Upper lobe of left lung (tissue), 6 donors: ENCODE results near the gene OR10H2. TPM values are rescaled to one million over a fixed set of nuclear protein-coding genes. Genes with fewer than 3 reads are reported as not detected.

Experiments
- ATAC-seq, 2 donors: fragments of 200-7000 bp; cut with Tn5 transposase; one replicate each; pipeline ENCODE4 v1.9.1; 2022; ENCODE audit warnings: mild to moderate bottlenecking in 2 of 2, moderate library complexity in 2 of 2; ENCODE audit not compliant: low FRiP score in 2 of 2
- DNase-seq, 2 donors: peaks; one replicate each; pipeline ENCODE4 v3.0.0-alpha.2; 2019 to 2020
- H3K27ac ChIP-seq, 4 donors: fragments of 200-600 bp; sonication (generic); one replicate each; pipeline ENCODE4 v1.5.1; 2016 to 2019
- H3K27me3 ChIP-seq, 4 donors: fragments of 200-600 bp; sonication (generic); one replicate each; pipeline ENCODE4 v1.5.1; 2017 to 2019
- H3K36me3 ChIP-seq, 4 donors: fragments of 200-600 bp; sonication (generic); one replicate each; pipeline ENCODE4 v1.5.1; 2016 to 2019
- H3K4me1 ChIP-seq, 4 donors: fragments of 200-600 bp; sonication (generic); one replicate each; pipeline ENCODE4 v1.5.1; 2018 to 2019
- H3K4me3 ChIP-seq, 4 donors: fragments of 200-600 bp; sonication (generic); one replicate each; pipeline ENCODE4 v1.5.1; 2017 to 2019; ENCODE audit warnings: mild to moderate bottlenecking in 2 of 4, moderate library complexity in 1 of 4
- H3K9me3 ChIP-seq, 4 donors: fragments of 200-600 bp; sonication (generic); one replicate each; pipeline ENCODE4 v1.5.1; 2018 to 2019
- EP300 ChIP-seq, 4 donors: sonication (generic); formaldehyde crosslinking; IDR thresholded peaks; one replicate each; pipeline ENCODE4 v1.5.1; 2017; ENCODE audit warnings: antibody characterized with exemption in 4 of 4, control low read depth in 2 of 4
- POLR2A ChIP-seq, 4 donors: fragments of 450-650 bp; IDR thresholded peaks; one replicate each; pipeline ENCODE4 v1.5.1; 2016 to 2017; ENCODE audit warnings: antibody characterized with exemption in 4 of 4, mild to moderate bottlenecking in 2 of 4
- POLR2AphosphoS5 ChIP-seq, 2 donors: sonication (generic); formaldehyde crosslinking; IDR thresholded peaks; one replicate each; pipeline ENCODE4 v1.5.1; 2017; ENCODE audit warnings: antibody characterized with exemption in 2 of 2
- WGBS, 2 donors: methylation state at CpG; one replicate each; pipeline ENCODE4 v1.1.5; 2017 to 2018; 5-methylcytosine and 5-hydroxymethylcytosine counted together
- total RNA-seq, 6 donors: library from RNA; depleted of rRNA in 4 of 6; stranded (reverse); fragments of >200 nt in 4 of 6; gene quantifications; one replicate each; pipeline versions ENCODE4 v1.1.0 to v1.2.1, GENCODE V29; 2016 to 2021
- TF ChIP-seq, protein P1 (sequence below), 6 experiments: fragments of 450-650 bp in 4 of 6; fragments of 200-600 bp in 2 of 6; sonication (generic) in 2 of 6; IDR thresholded peaks; one replicate each; pipeline ENCODE4 v1.5.1; 2016 to 2019; ENCODE audit warnings: antibody characterized with exemption in 6 of 6
- donor health status: DM: no; HTN: no; CAD: no; lungs with moderate emphysema.
- donor health status: DM: no; HTN: yes; CAD: no; lungs with severe emphysema.

OR10H2 gene
- total RNA-seq, 6 donors from 2014 or later = not detected

DNA sequence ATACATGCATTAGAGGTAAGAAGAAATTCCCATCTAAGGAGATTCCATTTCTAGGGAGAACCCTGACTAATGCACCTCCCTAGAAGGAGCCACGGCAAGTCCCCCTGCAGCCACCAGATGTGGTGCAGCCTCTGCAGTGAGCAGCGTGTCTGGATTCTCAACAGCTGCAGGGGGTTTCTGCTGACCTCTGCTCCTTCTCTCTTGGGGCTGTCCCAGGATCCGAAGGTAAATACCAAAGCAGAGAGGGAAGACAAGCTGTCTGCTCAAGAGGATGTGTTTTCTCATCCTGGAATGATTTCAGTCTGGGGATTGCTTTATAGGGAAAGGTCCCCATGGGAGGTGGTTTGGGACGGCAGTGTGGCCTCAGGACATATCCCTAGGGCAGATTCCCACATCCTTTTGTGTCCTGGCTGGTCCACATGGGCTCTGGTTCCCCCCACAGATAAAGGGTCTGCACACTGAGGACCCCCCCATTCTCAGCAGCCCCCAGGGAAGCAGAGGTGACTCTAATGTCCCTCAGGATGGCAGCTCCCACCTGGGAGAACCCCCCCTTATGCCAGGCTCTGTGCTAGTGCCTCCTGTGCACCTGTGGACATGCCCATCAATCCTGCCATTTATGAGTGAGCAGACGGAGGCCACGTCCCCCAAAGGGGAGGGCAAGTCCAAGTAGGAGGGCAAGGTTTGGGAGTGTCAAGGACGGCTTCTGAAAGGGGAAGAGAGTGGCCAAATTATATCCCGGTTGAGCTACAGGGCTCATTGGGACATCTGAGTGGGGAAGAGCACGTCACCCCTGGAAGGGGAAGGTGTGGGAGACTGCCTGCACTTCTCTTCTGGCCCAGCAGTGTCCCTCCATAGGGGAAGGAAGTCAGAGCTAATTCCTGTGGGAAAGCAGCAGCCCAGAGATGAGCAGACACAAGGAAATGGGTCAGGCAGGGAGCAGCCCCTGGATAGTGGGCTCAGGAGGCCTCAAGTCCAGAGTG is 49.5 kb downstream of the OR10H2 start:
- no peak for ATAC-seq
- H3K4me3 ChIP-seq = no peak overlapping the region
- 54 to 55% methylated on average over 8 to 9 of the region's 9 CpGs for WGBS, 2 donors

More for the DNA sequence above, 49.5 kb downstream of the OR10H2 start:
- H3K9me3 ChIP-seq = no peaks in the 10 kb centered on the region
- H3K36me3 ChIP-seq = no peaks in the 10 kb centered on the region
- peaks cover 0 to 12% (median 7%) of the 10 kb centered on the region in 4 donors for H3K4me1 ChIP-seq
- no peak overlapping the region for H3K27ac ChIP-seq
- TF ChIP-seq EP300 (IDR thresholded peaks at IDR 0.05) (no peak), POLR2A (IDR thresholded peaks at IDR 0.05) (no peak), POLR2AphosphoS5 (IDR thresholded peaks at IDR 0.05) (no peak)
- TF ChIP-seq, protein P1, sequence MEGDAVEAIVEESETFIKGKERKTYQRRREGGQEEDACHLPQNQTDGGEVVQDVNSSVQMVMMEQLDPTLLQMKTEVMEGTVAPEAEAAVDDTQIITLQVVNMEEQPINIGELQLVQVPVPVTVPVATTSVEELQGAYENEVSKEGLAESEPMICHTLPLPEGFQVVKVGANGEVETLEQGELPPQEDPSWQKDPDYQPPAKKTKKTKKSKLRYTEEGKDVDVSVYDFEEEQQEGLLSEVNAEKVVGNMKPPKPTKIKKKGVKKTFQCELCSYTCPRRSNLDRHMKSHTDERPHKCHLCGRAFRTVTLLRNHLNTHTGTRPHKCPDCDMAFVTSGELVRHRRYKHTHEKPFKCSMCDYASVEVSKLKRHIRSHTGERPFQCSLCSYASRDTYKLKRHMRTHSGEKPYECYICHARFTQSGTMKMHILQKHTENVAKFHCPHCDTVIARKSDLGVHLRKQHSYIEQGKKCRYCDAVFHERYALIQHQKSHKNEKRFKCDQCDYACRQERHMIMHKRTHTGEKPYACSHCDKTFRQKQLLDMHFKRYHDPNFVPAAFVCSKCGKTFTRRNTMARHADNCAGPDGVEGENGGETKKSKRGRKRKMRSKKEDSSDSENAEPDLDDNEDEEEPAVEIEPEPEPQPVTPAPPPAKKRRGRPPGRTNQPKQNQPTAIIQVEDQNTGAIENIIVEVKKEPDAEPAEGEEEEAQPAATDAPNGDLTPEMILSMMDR (IDR thresholded peaks at IDR 0.05) = no peak
- no peaks in the 10 kb centered on the region for H3K27me3 ChIP-seq
- no peak for DNase-seq

Other genes starting within 250 kb of the OR10H2 start
- gene PGLYRP2, start 248.5 kb upstream of the OR10H2 start, total RNA-seq = not detected
- 1 to 10 TPM in 1 of 6 donors, under 1 TPM in 4, not detected in 1; 0.11 to 3.1 (median 0.20) TPM for gene CYP4F22, start 219.5 kb upstream of the OR10H2 start, total RNA-seq
- not detected for gene CYP4F8, start 112.8 kb upstream of the OR10H2 start, total RNA-seq
- 1 to 10 TPM; 1.1 to 2.1 (median 1.8) TPM for gene CYP4F3, start 87.1 kb upstream of the OR10H2 start, total RNA-seq
- gene CYP4F12, start 54.9 kb upstream of the OR10H2 start, total RNA-seq = 10 to 100 TPM in 1 of 6 donors, 1 to 10 TPM in 4, under 1 TPM in 1; 0.30 to 16.8 (median 2.0) TPM
- not detected for gene OR10H3, start 10.0 kb downstream of the OR10H2 start, total RNA-seq
- gene OR10H5, start 59.6 kb downstream of the OR10H2 start, total RNA-seq = not detected
- gene OR10H1, start 87.6 kb downstream of the OR10H2 start, total RNA-seq = not detected
- under 1 TPM in 2 of 6 donors, not detected in 4; 0.23 to 0.40 TPM for gene CYP4F2, start 170.1 kb downstream of the OR10H2 start, total RNA-seq
- gene CYP4F11, start 206.5 kb downstream of the OR10H2 start, total RNA-seq = 1 to 10 TPM in 4 of 6 donors, under 1 TPM in 1, not detected in 1; 0.26 to 3.1 (median 2.1) TPM
- gene OR10H4, start 221.0 kb downstream of the OR10H2 start, total RNA-seq = not detected